GM23338 (cell line): ENCODE measurements around the gene ZCCHC2. TPM values are rescaled to one million over a fixed set of nuclear protein-coding genes. Genes with fewer than 3 reads are reported as not detected.

ENCODE experiments used
- ATAC-seq: fragments of 200-7000 bp; cut with Tn5 transposase; 3 replicates; pipeline ENCODE4 v1.9.1; 2020
- DNase-seq: peaks from one replicate; pipeline ENCODE4 v3.0.0-alpha.2; 2015; ENCODE audit warnings: low spot score
- H2AFZ ChIP-seq: fragments of 200-600 bp; sonication (generic); 2 replicates; pipeline ENCODE4 v1.8.0; 2016; ENCODE audit warnings: antibody characterized with exemption, mild to moderate bottlenecking, moderate library complexity
- H3F3A ChIP-seq: fragments of 200-600 bp; sonication (generic); replicated peaks from 2 replicates; pipeline ENCODE4 v1.8.0; 2017; ENCODE audit warnings: antibody characterized with exemption, mixed run types, low read depth
- H3K27ac ChIP-seq: fragments of 200-600 bp; sonication (generic); 2 replicates; pipeline ENCODE4 v1.6.1; 2016; ENCODE audit warnings: low read depth
- H3K27me3 ChIP-seq: fragments of 200-600 bp; sonication (generic); 2 replicates; pipeline ENCODE4 v1.8.0; 2016; ENCODE audit warnings: mild to moderate bottlenecking, mixed run types, moderate library complexity; ENCODE audit not compliant: insufficient read depth
- H3K36me3 ChIP-seq: fragments of 200-600 bp; sonication (generic); 2 replicates; pipeline ENCODE4 v1.8.0; 2016; ENCODE audit warnings: mild to moderate bottlenecking; ENCODE audit not compliant: insufficient read depth
- H3K4me1 ChIP-seq: fragments of 200-600 bp; sonication (generic); 2 replicates; pipeline ENCODE4 v1.8.0; 2016; ENCODE audit warnings: mild to moderate bottlenecking, moderate library complexity; ENCODE audit not compliant: insufficient read depth
- H3K4me2 ChIP-seq: fragments of 200-600 bp; sonication (generic); 2 replicates; pipeline ENCODE4 v1.7.1; 2017; ENCODE audit warnings: mixed run types
- H3K4me3 ChIP-seq: fragments of 200-600 bp; sonication (generic); 2 replicates; pipeline ENCODE4 v1.6.1; 2016; ENCODE audit warnings: mixed run types
- H3K79me2 ChIP-seq: fragments of 200-600 bp; sonication (generic); replicated peaks from 2 replicates; pipeline ENCODE4 v1.8.0; 2017; ENCODE audit warnings: mild to moderate bottlenecking; ENCODE audit not compliant: insufficient read depth
- H3K9me2 ChIP-seq: fragments of 200-600 bp; sonication (generic); 2 replicates; pipeline ENCODE4 v1.8.0; 2017; ENCODE audit not compliant: insufficient read depth
- H4K20me1 ChIP-seq: fragments of 200-600 bp; sonication (generic); replicated peaks from 2 replicates; pipeline ENCODE4 v1.8.0; 2017; ENCODE audit warnings: mild to moderate bottlenecking; ENCODE audit not compliant: insufficient read depth
- H3K27ac Mint-ChIP-seq: 2 replicates; pipeline ENCODE4 v1.8.0; 2020; ENCODE audit warnings: inconsistent platforms, mild to moderate bottlenecking, moderate library complexity, mixed read lengths
- H3K27me3 Mint-ChIP-seq: 3 replicates; pipeline ENCODE4 v1.8.0; 2022; ENCODE audit warnings: low read depth, mild to moderate bottlenecking, moderate library complexity, mixed read lengths, inconsistent platforms; ENCODE audit not compliant: insufficient read depth, poor library complexity
- H3K36me3 Mint-ChIP-seq: 3 replicates; pipeline ENCODE4 v1.8.0; 2021; ENCODE audit warnings: low read depth, mild to moderate bottlenecking, inconsistent platforms, moderate library complexity, mixed read lengths
- H3K4me1 Mint-ChIP-seq: 3 replicates; pipeline ENCODE4 v1.8.0; 2020; ENCODE audit warnings: mild to moderate bottlenecking, inconsistent platforms, mixed read lengths
- H3K4me3 Mint-ChIP-seq: 3 replicates; pipeline ENCODE4 v1.8.0; 2021; ENCODE audit warnings: moderate library complexity, mild to moderate bottlenecking, inconsistent platforms, mixed read lengths
- H3K9me3 Mint-ChIP-seq: 3 replicates; pipeline ENCODE4 v1.8.0; 2020; ENCODE audit warnings: moderate library complexity, mild to moderate bottlenecking, inconsistent platforms, mixed read lengths
- CREB1 ChIP-seq: fragments of 250-450 bp; sonication (Bioruptor Pico); IDR thresholded peaks from 2 replicates; pipeline ENCODE4 v1.5.0; 2020; ENCODE audit warnings: low read depth, mild to moderate bottlenecking, moderate library complexity
- CTCF ChIP-seq, 2 experiments: fragments of 200-600 bp in 1 of 2; sonication (generic) in 1 of 2; conservative IDR thresholded peaks; 2 replicates each; pipeline versions ENCODE4 v1.5.1 to v1.6.1; 2016 to 2017; ENCODE audit warnings: antibody characterized with exemption in 2 of 2, low read depth in 2 of 2, mild to moderate bottlenecking in 2 of 2, moderate library complexity in 1 of 2
- ETS1 ChIP-seq: IDR thresholded peaks from 2 replicates; pipeline ENCODE4 v1.6.1; 2016; ENCODE audit warnings: antibody characterized with exemption
- EZH2 ChIP-seq: fragments of 200-600 bp; sonication (generic); IDR thresholded peaks from one replicate; pipeline ENCODE4 v1.8.0; 2017; ENCODE audit warnings: antibody characterized with exemption, mild to moderate bottlenecking, low read depth; ENCODE audit not compliant: unreplicated experiment
- EZH2phosphoT487 ChIP-seq: fragments of 200-600 bp; sonication (generic); IDR thresholded peaks from one replicate; pipeline ENCODE4 v1.8.1; 2018; ENCODE audit warnings: antibody characterized with exemption; ENCODE audit not compliant: unreplicated experiment
- JUNB ChIP-seq: IDR thresholded peaks from one replicate; pipeline ENCODE4 v1.6.1; 2016; ENCODE audit warnings: antibody characterized with exemption; ENCODE audit not compliant: unreplicated experiment
- POLR2AphosphoS5 ChIP-seq: IDR thresholded peaks from 2 replicates; pipeline ENCODE4 v1.6.1; 2016; ENCODE audit warnings: antibody characterized with exemption, low read depth
- REST ChIP-seq: IDR thresholded peaks from one replicate; pipeline ENCODE4 v1.6.1; 2018; ENCODE audit warnings: antibody characterized with exemption; ENCODE audit not compliant: unreplicated experiment
- STAT1 ChIP-seq: IDR thresholded peaks from one replicate; pipeline ENCODE4 v1.6.1; 2016; ENCODE audit warnings: antibody characterized with exemption; ENCODE audit not compliant: unreplicated experiment
- ZNF114 ChIP-seq: fragments of 250-450 bp; sonication (Bioruptor Pico); IDR thresholded peaks from 2 replicates; pipeline ENCODE4 v1.5.0; 2020; ENCODE audit warnings: mild to moderate bottlenecking, moderate library complexity
- ZNF462 ChIP-seq: fragments of 250-450 bp; sonication (Bioruptor Pico); IDR thresholded peaks from 2 replicates; pipeline ENCODE4 v1.5.0; 2020; ENCODE audit warnings: mild to moderate bottlenecking, moderate library complexity
- polyA plus RNA-seq: library from polyadenylated mRNA; unstranded; fragments of >200 nt; fragmentation: Nextera tagmentation; extraction: Ambion mirVana; gene quantifications from 2 replicates; pipeline ENCODE4 v1.2.1, GENCODE V29; 2016
- total RNA-seq: library from RNA; depleted of rRNA; stranded (reverse); fragments of >200 nt; shearing (Covaris generic); gene quantifications from 2 replicates; pipeline ENCODE4 v1.2.3, GENCODE V29; 2014

Gene ZCCHC2
- total and polyA plus RNA-seq, 2 experiments from 2014 or later: 5.4 to 15.4 TPM

- H3K79me2 ChIP-seq: no peaks in the 10 kb centered on the region
- no peaks in the 10 kb centered on the region for H3K9me3 Mint-ChIP-seq
- no peak overlapping the region for H3K27ac Mint-ChIP-seq
- H3K4me3 Mint-ChIP-seq: no peak overlapping the region
- no peak overlapping the region for H2AFZ ChIP-seq
- H3K4me1 ChIP-seq: no peaks in the 10 kb centered on the region
- no peaks in the 10 kb centered on the region for H3F3A ChIP-seq
- no peaks in the 10 kb centered on the region for H3K9me2 ChIP-seq
- ATAC-seq (no peak), DNase-seq (no peak)
- TF ChIP-seq ZNF114 (CRISPR knock-in tag): no peak
- TF ChIP-seq EZH2: no peak
- TF ChIP-seq REST: no peak
- TF ChIP-seq JUNB: no peak
- no peak for TF ChIP-seq ZNF462 (CRISPR knock-in tag)
- no peak for TF ChIP-seq EZH2phosphoT487
- no peak for TF ChIP-seq CREB1 (CRISPR knock-in tag)
- no peak for TF ChIP-seq ETS1
- TF ChIP-seq STAT1: no peak
- TF ChIP-seq CTCF (conservative IDR thresholded peaks at IDR 0.05; ENCODE audit: low read depth in 2 of 2): no peak
- no peak for TF ChIP-seq POLR2AphosphoS5
- no peaks in the 10 kb centered on the region for H3K27me3 Mint-ChIP-seq
- no peaks in the 10 kb centered on the region for H3K4me1 Mint-ChIP-seq
- H3K36me3 ChIP-seq: peaks cover 4% of the 10 kb centered on the region; the same call in 1 of the 2 replicates
- peaks cover 13% of the 10 kb centered on the region; the same call in 2 of the 3 replicates for H3K36me3 Mint-ChIP-seq
- no peak overlapping the region for H3K4me3 ChIP-seq
- no peaks in the 10 kb centered on the region for H4K20me1 ChIP-seq
- H3K27ac ChIP-seq: no peak overlapping the region
- H3K27me3 ChIP-seq: no peaks in the 10 kb centered on the region
- H3K4me2 ChIP-seq: no peak overlapping the region
These were observed 32.3 kb downstream of the ZCCHC2 start for GRCh38 chr18:62555135-62555534.
